RCC 7860 (cell line): Measurements from ENCODE around the gene PDHA1.

Experiments
- DNase-seq: peaks from one replicate; pipeline ENCODE4 v3.0.0-alpha.2; 2015; ENCODE audit warnings: low spot score
- FAIRE-seq: peaks from 2 replicates; lab custom pipeline; 2012; peaks lifted over from hg19 to GRCh38; lab: Jason Lieb, UNC

PDHA1 gene

DNA sequence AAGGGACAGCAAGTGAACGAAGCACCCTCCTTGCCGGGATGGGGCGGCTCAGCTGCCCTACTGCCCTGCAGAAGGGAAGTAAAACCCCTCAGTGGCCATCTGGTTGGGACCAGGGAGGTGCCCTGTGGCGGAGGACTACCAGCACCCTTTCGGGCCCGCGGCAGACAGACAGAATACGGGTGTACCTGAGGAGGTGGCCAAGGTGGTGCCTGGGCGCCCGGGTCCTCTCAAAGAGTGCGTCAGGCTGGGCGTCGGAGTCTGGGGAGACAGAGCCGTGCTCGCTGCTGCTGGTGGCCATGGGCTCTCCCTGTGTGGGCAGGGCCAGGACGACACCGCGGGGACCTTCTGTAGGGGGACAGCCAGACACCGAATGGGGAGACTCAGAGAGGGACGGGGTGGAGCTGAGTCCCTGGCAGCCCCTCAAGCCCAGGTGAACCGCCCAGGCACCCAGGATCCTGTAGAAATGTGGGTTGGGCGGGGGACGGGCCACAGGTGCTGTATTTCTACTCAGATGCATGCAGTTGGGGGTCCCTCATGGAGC lies 29.7 kb downstream of the PDHA1 start:
- FAIRE-seq = no peak
- DNase-seq = no peak

DNA sequence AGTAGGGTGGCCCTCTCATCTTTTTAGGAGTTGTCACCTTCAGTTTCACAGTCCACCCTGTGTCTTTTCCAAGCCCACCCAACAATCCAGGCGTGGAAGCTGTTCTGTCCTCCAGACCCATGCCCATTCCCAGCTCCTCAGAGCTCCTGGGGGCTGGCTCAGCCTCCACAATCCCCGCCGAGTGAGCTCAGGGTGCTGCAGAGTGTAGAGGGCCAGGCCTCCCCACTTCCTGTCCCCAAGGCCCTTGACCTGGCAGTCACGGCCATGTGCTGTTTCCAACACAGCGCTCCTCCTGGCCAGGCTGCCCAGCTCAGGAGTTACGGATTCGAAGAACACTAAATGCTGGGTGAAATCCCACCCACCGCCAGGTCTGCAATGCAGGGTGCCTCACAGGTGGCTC lies 31.8 kb downstream of the PDHA1 start:
- DNase-seq = no peak
- no peak for FAIRE-seq

DNA sequence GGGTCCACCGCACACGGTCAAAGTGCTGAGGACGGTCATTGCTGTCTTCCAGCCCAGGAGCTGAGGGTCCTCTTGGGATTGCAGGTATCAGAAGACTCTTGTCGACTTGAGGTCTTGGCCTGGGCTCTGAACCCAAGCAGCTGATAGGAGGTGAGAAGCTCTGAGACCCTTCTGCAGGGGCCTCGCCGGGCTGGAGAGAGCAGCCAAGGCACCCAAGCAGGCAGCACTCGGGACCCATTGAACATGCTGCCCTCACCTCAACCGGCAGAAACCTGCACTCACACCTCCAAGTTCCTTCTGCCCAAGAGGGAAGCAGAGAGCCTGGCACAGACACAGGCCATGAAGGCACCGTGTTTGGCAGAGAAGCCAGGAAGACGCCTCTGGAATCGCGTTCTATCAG lies 34.1 kb downstream of the PDHA1 start:
- no peak for FAIRE-seq

DNA sequence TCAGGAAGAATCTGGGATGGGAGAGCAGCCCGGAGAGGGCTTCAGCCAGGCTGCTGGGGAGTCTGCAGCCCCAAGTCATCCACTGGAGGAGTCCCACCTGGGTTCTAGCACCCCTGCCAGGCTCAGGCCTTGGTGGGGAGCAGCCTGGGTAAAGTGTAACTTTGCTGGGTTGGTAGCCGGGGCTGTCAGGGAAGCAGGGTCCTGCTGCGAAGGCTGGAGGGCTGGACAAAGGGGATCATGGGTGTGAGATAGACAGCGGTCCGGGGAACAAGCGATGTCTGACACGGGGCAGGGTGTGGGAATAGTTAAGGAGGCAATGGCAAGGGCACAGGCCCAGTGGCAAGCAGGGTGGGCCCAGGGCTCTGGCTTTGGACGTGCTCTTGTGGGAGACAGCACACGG lies 37.6 kb downstream of the PDHA1 start:
- FAIRE-seq (no peak), DNase-seq (no peak)

More for the DNA sequence above, 34.1 kb downstream of the PDHA1 start:
- DNase-seq = no peak

DNA sequence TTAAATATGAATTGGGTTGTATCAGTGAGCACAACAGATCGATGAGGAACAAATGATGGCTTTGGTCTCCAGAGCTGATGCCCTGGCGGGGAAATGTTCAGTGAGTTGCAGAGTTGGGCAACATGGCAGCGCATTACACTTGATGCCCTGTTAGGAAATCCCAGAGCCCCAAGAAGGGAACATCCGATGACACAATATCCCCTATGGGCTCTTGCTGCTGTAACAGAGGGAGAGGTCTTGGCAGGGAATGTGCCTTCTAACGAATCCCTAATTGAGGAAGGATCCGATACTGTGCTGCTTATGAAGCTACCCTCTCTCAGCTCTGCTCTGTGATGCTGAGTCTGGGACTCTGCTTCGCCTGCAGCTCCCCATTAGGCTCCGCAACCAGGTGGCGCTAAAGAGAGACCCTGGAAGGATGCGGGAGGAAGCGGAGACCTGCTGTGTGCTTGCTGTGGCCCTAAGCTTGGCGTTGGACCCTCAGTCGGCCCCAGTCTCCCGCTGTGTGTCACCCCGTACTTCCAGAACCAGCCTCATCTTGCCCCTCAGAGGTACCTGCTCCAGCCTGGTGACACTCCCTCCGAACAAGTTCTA lies 38.9 kb downstream of the PDHA1 start:
- peak; percentile 4 for DNase-seq
- no peak for FAIRE-seq

DNA sequence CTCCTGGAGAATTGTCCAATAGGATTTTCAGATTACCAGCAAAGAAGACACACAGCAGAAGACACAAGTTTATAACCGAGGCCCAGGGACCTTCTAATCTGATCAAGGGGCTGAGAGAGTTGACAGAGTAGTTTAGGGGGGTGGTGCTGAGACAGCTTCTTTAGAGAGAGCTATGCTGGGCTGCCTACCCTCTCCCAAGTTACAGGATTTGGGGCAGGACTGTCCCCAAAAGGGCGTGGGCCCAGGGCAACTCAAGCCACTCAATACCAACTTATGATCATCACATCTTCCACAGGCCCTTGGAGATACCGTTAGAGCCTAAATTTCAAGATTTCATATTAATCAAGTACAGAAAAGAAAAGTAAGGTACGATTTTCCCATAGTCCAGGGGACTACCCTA lies 43.0 kb downstream of the PDHA1 start:
- DNase-seq (no peak), FAIRE-seq (no peak)

DNA sequence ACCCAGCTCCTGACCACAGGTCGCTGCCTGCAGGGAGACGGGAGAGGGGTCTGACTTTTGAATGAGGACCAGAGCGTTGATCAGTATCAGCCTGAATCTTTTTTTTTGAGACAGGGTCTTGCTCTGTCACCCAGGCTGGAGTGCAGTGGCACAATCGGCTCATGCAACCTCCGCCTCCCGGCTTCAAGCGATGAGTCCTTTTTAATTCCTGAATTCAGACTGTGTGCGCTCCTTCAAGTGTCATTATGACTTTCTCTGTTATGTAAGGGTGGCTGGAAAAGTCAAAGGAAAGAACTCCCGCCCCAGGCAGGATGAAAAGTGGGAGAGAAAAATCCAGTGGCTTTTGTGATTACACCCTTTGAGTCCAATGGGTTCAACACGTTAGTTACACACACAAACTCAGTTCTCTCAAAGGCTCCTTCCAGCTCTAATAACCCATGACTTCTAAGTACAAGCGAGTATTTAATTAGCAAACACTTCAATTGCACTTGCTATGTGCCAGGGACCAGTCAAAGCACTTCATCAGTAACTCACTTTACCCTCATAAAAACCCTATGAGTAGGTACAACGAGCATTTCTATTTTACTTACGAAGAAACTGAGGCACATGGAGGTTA lies 44.4 kb downstream of the PDHA1 start:
- no peak for DNase-seq
- no peak for FAIRE-seq

DNA sequence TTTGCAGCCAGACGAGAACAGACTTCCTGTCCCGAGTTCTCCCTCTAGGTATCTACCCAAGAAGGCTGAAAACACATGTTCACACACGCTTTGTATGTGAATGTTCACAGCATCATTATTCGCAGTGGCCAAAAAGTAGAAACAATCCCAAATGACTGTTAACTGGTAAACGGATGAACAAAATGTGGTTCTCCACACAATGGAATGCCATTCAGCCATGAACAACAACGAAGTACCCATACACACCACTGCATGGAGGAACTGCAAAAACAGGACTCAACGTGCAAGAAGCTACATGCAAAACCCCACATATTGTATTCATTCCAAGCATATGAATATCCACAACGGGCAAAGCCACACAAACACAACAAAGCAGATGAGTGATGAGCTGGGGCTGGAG lies 45.0 kb downstream of the PDHA1 start:
- DNase-seq = no peak
- FAIRE-seq = no peak

DNA sequence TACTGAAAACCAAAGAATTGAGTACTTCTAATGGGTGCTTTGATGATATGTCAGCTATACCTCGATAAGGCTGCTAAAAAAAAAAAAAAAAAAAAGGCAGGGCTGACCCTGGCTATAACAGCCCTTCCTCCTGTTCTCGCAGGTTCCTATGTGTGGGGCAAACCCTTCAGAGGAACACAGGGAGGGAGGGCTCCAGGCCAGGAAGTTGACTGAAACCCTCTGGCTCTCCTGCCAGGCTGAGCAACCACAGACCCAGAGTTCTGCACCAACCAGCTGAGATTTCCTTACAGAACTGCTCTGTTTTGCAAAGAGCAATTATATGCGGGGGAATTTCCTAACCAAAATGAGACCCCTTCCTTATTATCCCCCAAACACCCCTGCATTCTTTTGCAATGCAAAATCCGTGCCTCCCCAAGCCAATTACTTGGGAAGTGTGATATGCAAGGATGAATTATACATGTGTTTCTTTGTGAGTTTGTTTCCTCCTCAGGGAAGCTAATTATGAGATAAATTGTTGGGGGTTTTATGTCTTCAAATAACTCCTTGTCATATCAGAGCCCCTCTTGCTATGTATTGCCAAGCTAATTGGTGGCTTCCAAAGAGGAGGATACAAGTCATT lies 45.6 kb downstream of the PDHA1 start:
- FAIRE-seq (no peak), DNase-seq (no peak)

DNA sequence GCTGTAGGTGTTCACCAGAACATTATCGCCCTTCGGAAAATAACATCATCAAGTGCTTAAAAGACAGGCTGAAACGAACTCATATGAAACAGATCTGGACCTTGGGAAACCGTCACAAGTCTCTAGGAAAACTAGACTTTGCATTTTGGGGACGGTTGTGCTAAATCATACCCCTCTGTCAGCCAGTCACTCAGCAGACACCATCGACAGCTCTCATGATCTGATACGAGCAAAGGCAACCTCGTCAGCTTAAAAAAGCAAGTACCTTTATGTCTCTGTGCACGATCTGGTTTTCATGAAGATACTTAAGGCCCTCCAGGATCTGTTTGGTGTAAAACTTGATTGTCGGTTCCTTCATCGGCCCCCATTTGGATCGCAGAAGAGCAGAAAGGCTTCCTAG lies 48.4 kb downstream of the PDHA1 start:
- FAIRE-seq (no peak), DNase-seq (no peak)

DNA sequence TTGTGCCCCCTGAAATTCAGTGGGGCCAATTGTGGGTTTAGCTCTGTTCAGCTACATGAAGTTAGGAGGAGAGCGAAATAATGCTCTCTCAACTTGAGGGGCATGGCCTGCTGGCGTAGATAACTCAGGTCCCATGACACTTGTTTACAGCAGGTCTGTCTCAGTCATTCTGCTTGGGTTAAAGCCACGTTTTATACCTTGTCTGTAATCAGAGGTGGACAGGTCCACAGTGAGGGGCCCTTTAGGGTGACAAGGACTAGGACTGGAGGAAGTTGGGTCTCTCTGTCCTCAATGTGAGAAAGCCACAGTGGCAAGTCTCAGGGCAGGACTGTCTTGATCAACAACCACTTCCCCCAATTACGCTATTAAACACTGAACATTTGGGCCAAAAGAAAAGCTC lies 49.0 kb downstream of the PDHA1 start:
- FAIRE-seq (no peak), DNase-seq (no peak)

DNA sequence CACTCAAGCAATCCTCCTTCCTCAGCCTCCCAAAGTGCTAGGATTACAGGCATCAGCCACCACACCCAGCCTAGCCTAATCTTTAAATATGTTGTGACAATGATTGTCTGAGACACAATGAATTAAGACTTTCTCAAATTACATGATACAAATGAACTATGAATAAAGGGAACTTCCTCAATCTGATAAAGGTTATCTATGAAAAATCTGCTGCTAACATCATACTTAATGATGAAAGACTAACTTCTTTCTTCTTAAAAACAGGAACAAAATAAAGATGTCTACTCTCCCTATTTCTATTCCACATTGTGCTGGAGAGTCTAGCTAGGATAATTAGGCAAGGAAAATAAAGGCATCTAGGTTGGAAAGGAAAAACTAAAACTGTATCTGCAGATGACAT lies 60.0 kb downstream of the PDHA1 start:
- DNase-seq (no peak), FAIRE-seq (no peak)

DNA sequence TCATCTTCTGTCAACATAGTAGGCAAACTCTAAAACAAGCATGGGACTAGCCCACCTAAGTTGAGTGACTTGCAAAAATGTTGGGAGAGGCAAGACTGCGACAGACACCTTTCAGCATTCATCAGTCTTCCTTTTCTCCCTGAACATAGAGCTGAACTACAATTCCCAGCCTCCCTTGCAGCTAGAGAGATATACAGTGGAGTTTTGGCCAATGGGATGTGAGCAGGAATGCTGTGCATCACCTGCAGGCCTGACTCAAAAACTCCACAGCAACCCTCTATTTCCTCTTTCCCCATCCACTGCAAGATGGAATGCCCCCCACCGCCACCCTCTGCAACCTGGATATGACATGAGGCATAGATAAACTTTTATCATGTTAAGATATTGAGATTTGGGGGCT lies 66.5 kb downstream of the PDHA1 start:
- no peak for DNase-seq
- no peak for FAIRE-seq
